ENCODE measurements around the gene LKAAEAR1. TPM values are rescaled to one million over a fixed set of nuclear protein-coding genes. Genes with fewer than 3 reads are reported as not detected.
"Not testable (repeated sequence)": the region's sequence is repeated elsewhere in the genome, so short reads cannot be mapped to it uniquely, and the experiment has no call there.

Gene LKAAEAR1
- total RNA-seq, 1 experiment from 2014 or later, result not detected

GRCh38 chr20:64100946-64101688 lies 16.9 kb upstream of the LKAAEAR1 start:
- peak; percentile 55 for DNase-seq (ENCODE audit: low spot score)
- in situ Hi-C loops (cut with HindIII; ENCODE audit: low sequenced_read_pairs), result no loop called here

GRCh38 chr20:64100566-64100888 lies 16.3 kb upstream of the LKAAEAR1 start:
- no peak for DNase-seq (ENCODE audit: low spot score)
- in situ Hi-C loops (cut with HindIII; ENCODE audit: low sequenced_read_pairs), result no loop called here

GRCh38 chr20:64099880-64100565 lies 15.8 kb upstream of the LKAAEAR1 start:
- in situ Hi-C loops (cut with HindIII; ENCODE audit: low sequenced_read_pairs), result no loop called here
- peak; percentile 34 for DNase-seq (ENCODE audit: low spot score)

DNA sequence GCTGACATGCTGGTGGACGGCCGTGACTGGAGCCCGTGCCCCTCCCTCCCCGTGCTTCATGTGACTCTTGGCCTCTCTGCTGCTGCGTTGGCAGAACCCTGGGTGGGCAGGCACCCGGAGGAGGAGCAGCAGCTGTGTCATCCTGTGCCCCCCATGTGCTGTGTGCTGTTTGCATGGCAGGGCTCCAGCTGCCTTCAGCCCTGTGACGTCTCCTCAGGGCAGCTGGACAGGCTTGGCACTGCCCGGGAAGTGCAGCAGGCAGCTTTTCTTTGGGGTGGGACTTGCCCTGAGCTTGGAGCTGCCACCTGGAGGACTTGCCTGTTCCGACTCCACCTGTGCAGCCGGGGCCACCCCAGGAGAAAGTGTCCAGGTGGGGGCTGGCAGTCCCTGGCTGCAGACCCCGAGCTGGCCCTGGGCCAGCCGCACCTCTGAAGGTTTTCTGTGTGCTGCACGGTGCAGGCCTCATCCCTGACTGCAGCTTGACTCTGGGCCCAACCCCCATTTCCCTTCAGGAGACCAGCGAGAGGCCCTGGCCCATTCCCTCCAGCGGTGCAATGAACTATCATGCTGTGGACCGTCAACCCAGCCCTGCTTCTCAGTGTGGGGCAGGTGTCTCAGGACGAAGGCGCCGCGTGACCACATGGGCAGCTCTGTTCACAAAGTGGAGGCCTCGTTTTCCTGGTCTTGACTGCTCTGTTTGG lies 15.0 kb upstream of the LKAAEAR1 start:
- in situ Hi-C loops (cut with HindIII; ENCODE audit: low sequenced_read_pairs), result no loop called here
- no peak for DNase-seq (ENCODE audit: low spot score)

GRCh38 chr20:64098471-64099013 lies 14.3 kb upstream of the LKAAEAR1 start:
- no peak for DNase-seq (ENCODE audit: low spot score)
- in situ Hi-C loops (cut with HindIII; ENCODE audit: low sequenced_read_pairs), result no loop called here

DNA sequence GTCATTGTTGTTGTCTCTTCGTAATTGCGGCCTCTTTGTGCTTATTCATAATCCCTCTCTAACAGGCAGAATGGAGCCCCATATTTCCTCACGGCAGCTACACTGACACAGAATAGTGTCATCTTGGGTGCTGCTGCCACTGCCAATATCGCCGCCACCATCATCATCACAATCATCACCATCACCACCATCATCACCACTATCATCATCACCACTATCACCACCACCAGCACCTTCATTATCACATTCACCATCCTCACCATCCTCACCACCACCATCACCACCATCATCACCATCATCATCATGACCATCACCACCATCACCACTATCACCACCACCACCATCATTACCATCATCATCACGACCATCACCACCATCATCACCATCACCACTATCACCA lies 12.3 kb upstream of the LKAAEAR1 start:
- in situ Hi-C loops (cut with HindIII; ENCODE audit: low sequenced_read_pairs), result no loop called here
- no peak for DNase-seq (ENCODE audit: low spot score)

GRCh38 chr20:64095927-64096326 lies 11.7 kb upstream of the LKAAEAR1 start:
- in situ Hi-C loops (cut with HindIII; ENCODE audit: low sequenced_read_pairs), result no loop called here
- DNase-seq (ENCODE audit: low spot score), result no peak

GRCh38 chr20:64095455-64095854 lies 11.3 kb upstream of the LKAAEAR1 start:
- no peak for DNase-seq (ENCODE audit: low spot score)
- in situ Hi-C loops (cut with HindIII; ENCODE audit: low sequenced_read_pairs), result no loop called here

GRCh38 chr20:64093013-64093503 lies 8.9 kb upstream of the LKAAEAR1 start:
- peak; percentile 35 for DNase-seq (ENCODE audit: low spot score)
- in situ Hi-C loops (cut with HindIII; ENCODE audit: low sequenced_read_pairs), result no loop called here

GRCh38 chr20:64092258-64093012 lies 8.2 kb upstream of the LKAAEAR1 start:
- no peak for DNase-seq (ENCODE audit: low spot score)
- in situ Hi-C loops (cut with HindIII; ENCODE audit: low sequenced_read_pairs), result no loop called here

GRCh38 chr20:64091770-64092169 lies 7.6 kb upstream of the LKAAEAR1 start:
- peak; percentile 70 for DNase-seq (ENCODE audit: low spot score)
- in situ Hi-C loops (cut with HindIII; ENCODE audit: low sequenced_read_pairs), result no loop called here

- no peak for DNase-seq (ENCODE audit: low spot score)
- in situ Hi-C loops (cut with HindIII; ENCODE audit: low sequenced_read_pairs), result no loop called here
Observed at GRCh38 chr20:64091340-64091739, 7.1 kb upstream of the LKAAEAR1 start.

DNA sequence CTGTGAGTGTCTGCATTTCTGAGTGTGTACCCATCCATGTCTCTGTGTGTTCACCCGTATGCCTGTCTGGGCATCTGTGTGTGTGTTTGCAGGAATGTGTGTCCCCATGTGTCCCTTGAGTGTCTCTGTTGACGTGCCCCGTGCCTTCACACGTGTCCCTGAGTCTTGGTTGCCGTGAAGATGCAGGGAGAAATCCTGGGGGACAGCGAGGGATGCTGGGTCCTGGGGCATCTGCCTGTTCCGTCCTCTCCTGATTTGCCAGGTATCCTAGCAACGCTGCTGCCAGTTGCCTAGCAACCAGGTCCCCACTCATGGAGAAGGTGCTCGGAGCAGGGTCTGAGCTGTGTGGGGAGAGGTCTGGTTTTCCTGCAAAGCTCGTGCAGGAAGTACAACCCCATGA lies 6.0 kb upstream of the LKAAEAR1 start:
- in situ Hi-C loops (cut with HindIII; ENCODE audit: low sequenced_read_pairs), result no loop called here
- DNase-seq (ENCODE audit: low spot score), result peak; percentile 96

- in situ Hi-C loops (cut with HindIII; ENCODE audit: low sequenced_read_pairs); DNase-seq (ENCODE audit: low spot score): not testable (repeated sequence)
Observed at GRCh38 chr20:64088586-64088985, 4.4 kb upstream of the LKAAEAR1 start.

- DNase-seq (ENCODE audit: low spot score); in situ Hi-C loops (cut with HindIII; ENCODE audit: low sequenced_read_pairs): not testable (repeated sequence)
Observed at GRCh38 chr20:64087226-64087825, 3.1 kb upstream of the LKAAEAR1 start.

GRCh38 chr20:64086801-64087200 lies 2.6 kb upstream of the LKAAEAR1 start:
- in situ Hi-C loops (cut with HindIII; ENCODE audit: low sequenced_read_pairs), result no loop called here

DNA sequence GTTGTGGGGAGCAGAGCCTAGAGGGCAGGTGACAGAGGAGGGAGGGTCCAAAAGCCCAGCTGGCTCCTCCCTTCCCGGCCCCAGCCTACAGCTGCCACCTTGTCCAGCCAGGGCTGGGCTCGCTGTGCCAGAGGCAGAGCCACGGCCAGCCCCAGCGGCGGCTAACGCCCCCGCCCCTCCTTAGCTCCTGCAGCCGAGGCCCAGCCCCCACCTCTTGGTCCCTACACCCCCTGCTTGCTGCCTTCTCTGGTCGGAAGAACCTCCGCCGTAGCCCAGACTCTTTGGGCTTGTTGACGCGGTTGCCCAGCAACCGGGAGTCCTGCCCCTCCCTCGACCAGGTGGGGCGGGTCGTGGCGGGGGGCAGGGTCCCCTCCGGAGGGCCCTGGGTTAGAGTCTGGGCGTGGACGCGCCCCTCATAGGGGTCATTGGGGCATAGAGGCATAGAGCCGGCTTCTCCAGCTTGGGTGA lies 521 bp upstream of the LKAAEAR1 start:
- in situ Hi-C loops (cut with HindIII; ENCODE audit: low sequenced_read_pairs), result no loop called here
- DNase-seq (ENCODE audit: low spot score), result no peak

More at GRCh38 chr20:64086801-64087200, 2.6 kb upstream of the LKAAEAR1 start:
- DNase-seq (ENCODE audit: low spot score), result no peak

GRCh38 chr20:64083378-64083803 lies 807 bp downstream of the LKAAEAR1 start:
- in situ Hi-C loops (cut with HindIII; ENCODE audit: low sequenced_read_pairs), result no loop called here
- peak; percentile 80 for DNase-seq (ENCODE audit: low spot score)
